Measurements from ENCODE around the gene ANKRD44.

- TF ChIP-seq CTCF (IDR thresholded peaks at IDR 0.05) (no peak), ZFX (IDR thresholded peaks at IDR 0.05; ENCODE audit: borderline replicate concordance) (no peak)
Observed at GRCh38 chr2:197057959-197058358, 252.6 kb downstream of the ANKRD44 start.

Data from 22Rv1 (cell line).